ENCODE data around the gene GAPDHS.

Gene GAPDHS

DNA sequence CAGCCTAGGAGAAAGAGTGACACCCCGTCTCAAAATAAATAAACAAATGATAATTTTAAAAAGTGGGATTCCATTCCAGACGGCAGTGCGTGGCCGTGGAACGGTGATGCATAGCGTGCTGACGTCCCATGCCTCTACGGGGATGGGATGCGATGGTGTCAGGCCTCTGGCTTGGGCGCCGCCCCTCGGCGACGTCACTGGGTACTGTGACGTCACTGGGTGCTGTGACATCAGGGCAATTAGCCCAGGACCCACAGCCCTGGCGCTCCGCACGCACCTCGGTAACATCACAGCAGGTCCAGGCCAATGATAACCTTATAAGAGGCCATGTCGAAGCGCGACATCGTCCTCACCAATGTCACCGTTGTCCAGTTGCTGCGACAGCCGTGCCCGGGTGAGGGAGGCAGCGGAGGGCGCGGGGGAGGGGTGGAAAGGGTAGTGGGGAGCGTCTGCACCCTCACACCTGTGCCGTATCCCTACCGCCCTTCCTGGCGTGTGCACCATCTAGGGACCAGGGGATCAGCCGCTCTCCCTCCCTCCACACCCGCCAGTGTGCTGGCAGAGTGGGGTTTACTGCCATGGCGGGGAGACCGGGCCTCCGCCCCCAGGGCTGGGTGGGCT is at the start of gene GAPDHS:
Gene GAPDHS (plus strand): TSS at position 256 of the 621 bp plus-strand sequence. CDS start 72 bp downstream, at position 328.
- Histone ChIP-seq H3K27ac (ENCODE audit: low read length) (no peak within 1 kb of the TSS), H3K4me3 (ENCODE audit: low read length) (peak within 1 kb of the TSS; percentile 8; the same call in 1 of the 2 replicates), H3K27me3 (ENCODE audit: control insufficient read depth, insufficient read depth, low read length) (no peaks in the 10 kb centered on the region), H3K4me1 (ENCODE audit: control insufficient read depth, insufficient read depth, low read length) (peaks cover 4% of the 10 kb centered on the region), H3K9me3 (ENCODE audit: control insufficient read depth, insufficient read depth, low read length) (no peaks in the 10 kb centered on the region), H3K36me3 (ENCODE audit: control insufficient read depth, insufficient read depth, low read length) (no peaks in the 10 kb centered on the region)
- no peak for DNase-seq (ENCODE audit: low read depth, low spot score)
- WGBS (ENCODE audit: insufficient coverage, insufficient read length), result no CpG with 5 or more reads among the region's 39 CpGs

DNA sequence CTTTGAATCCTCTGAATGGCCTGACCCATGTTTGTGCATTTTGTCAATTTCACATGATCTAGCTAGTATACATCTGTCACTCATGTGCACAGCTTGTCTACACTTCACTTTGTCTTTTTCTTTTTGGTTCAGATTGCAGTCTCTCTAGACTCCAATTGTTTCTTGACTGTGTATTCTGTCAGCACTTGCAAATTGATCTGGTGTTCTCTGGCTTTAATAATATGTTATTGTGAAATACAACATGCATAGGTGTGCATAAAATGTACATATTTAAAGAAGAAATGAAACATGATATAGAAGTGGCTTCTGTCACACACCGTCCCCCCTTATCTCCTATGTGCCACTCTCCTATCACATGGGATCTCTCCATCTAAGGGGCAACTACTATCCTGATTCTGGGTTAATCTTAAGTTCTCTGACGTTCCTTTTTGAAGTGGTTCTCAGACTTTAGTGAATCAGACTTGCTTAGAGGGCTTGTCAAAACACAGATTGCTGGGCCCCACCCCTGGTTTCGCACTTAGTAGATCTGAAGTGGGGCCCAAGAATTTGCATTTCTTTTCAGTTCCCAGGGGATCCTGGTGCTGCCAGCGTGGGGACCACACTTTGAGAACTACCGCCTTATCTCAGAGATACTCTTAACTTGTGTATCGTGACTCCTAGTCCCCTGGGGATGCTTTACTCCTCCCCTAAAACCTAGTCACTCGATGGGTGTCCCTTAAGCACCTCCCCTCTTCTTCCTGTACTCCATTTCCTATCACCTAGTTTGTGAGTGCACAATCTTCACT is 48.8 kb upstream of the GAPDHS start:
- Histone ChIP-seq H3K27ac (ENCODE audit: low read length) (no peak overlapping the region), H3K4me1 (ENCODE audit: control insufficient read depth, insufficient read depth, low read length) (no peaks in the 10 kb centered on the region), H3K4me3 (ENCODE audit: low read length) (no peak overlapping the region), H3K27me3 (ENCODE audit: control insufficient read depth, insufficient read depth, low read length) (no peaks in the 10 kb centered on the region), H3K9me3 (ENCODE audit: control insufficient read depth, insufficient read depth, low read length) (no peaks in the 10 kb centered on the region), H3K36me3 (ENCODE audit: control insufficient read depth, insufficient read depth, low read length) (no peaks in the 10 kb centered on the region)
- DNase-seq (ENCODE audit: low read depth, low spot score), result no peak
- no CpG with 5 or more reads among the region's 7 CpGs for WGBS (ENCODE audit: insufficient coverage, insufficient read length)

DNA sequence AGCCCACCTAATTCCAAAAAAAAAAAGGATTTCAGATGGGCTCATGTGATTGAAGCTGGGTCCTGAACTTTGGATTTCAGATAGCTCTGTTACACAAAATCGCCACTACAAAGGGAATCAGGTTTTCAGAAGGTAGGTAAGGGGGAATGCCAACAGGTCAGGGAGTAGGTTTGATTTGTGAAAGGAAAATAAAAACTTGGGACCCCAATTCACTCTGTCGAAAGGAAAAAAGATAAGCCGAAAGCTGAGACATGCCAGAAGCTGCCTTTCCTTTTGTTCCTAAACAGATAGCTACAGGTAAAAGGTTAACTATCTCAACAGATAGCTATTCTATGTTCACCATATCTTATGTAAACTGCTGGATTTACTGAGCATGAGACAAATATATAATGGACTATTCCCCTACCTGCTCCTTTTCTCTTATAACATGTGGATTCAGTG is 47.0 kb upstream of the GAPDHS start:
- Histone ChIP-seq H3K4me3 (ENCODE audit: low read length) (no peak overlapping the region), H3K27ac (ENCODE audit: low read length) (no peak overlapping the region), H3K4me1 (ENCODE audit: control insufficient read depth, insufficient read depth, low read length) (no peaks in the 10 kb centered on the region), H3K36me3 (ENCODE audit: control insufficient read depth, insufficient read depth, low read length) (no peaks in the 10 kb centered on the region), H3K9me3 (ENCODE audit: control insufficient read depth, insufficient read depth, low read length) (no peaks in the 10 kb centered on the region), H3K27me3 (ENCODE audit: control insufficient read depth, insufficient read depth, low read length) (no peaks in the 10 kb centered on the region)
- DNase-seq (ENCODE audit: low read depth, low spot score), result no peak
- WGBS (ENCODE audit: insufficient coverage, insufficient read length), result no CpG with 5 or more reads among the region's 3 CpGs

GRCh38 chr19:35487656-35488182 is 45.5 kb upstream of the GAPDHS start:
- H3K4me1 ChIP-seq (ENCODE audit: control insufficient read depth, insufficient read depth, low read length), result no peaks in the 10 kb centered on the region
- no peak overlapping the region for H3K4me3 ChIP-seq (ENCODE audit: low read length)
- no CpG with 5 or more reads among the region's 10 CpGs for WGBS (ENCODE audit: insufficient coverage, insufficient read length)
- no peaks in the 10 kb centered on the region for H3K36me3 ChIP-seq (ENCODE audit: control insufficient read depth, insufficient read depth, low read length)
- no peak for DNase-seq (ENCODE audit: low read depth, low spot score)
- no peaks in the 10 kb centered on the region for H3K27me3 ChIP-seq (ENCODE audit: control insufficient read depth, insufficient read depth, low read length)
- H3K9me3 ChIP-seq (ENCODE audit: control insufficient read depth, insufficient read depth, low read length), result no peaks in the 10 kb centered on the region
- H3K27ac ChIP-seq (ENCODE audit: low read length), result no peak overlapping the region

GRCh38 chr19:35488677-35489076 is 44.6 kb upstream of the GAPDHS start:
- Histone ChIP-seq H3K9me3 (ENCODE audit: control insufficient read depth, insufficient read depth, low read length) (no peaks in the 10 kb centered on the region), H3K36me3 (ENCODE audit: control insufficient read depth, insufficient read depth, low read length) (no peaks in the 10 kb centered on the region), H3K4me3 (ENCODE audit: low read length) (no peak overlapping the region), H3K4me1 (ENCODE audit: control insufficient read depth, insufficient read depth, low read length) (no peaks in the 10 kb centered on the region), H3K27me3 (ENCODE audit: control insufficient read depth, insufficient read depth, low read length) (no peaks in the 10 kb centered on the region), H3K27ac (ENCODE audit: low read length) (no peak overlapping the region)
- WGBS (ENCODE audit: insufficient coverage, insufficient read length), result no CpG with 5 or more reads among the region's 16 CpGs
- DNase-seq (ENCODE audit: low read depth, low spot score), result no peak

DNA sequence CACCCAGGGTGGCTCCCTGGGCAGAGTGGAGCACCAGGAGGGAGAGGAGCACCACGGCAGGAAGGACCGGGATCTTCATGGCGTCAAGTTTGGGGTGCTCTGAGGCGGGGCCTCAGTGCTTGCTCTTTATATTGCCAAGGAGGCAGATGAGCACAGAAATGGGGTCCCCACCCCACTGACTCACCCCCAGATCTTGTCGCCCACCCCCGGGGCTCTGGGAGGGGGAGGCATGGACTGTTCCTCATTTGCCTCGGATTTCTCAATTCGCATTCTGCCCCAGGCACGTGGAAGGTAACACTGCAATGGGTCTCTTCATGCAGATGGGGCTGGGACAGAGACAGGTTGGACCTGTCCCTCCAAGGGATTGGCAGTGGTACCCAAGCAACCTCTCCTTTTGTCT is 42.9 kb upstream of the GAPDHS start, which contains the start of gene KRTDAP:
Gene KRTDAP (minus strand): TSS at position 101 of the 400 bp plus-strand sequence. CDS start 22 bp downstream, at position 79.
- no CpG with 5 or more reads among the region's 9 CpGs for WGBS (ENCODE audit: insufficient coverage, insufficient read length)
- Histone ChIP-seq H3K4me1 (ENCODE audit: control insufficient read depth, insufficient read depth, low read length) (0 out of 2 replicates have a peak, but pooled peaks cover 2% of the 10 kb centered on the region), H3K9me3 (ENCODE audit: control insufficient read depth, insufficient read depth, low read length) (no peaks in the 10 kb centered on the region), H3K4me3 (ENCODE audit: low read length) (no peak within 1 kb of the TSS), H3K27ac (ENCODE audit: low read length) (no peak within 1 kb of the TSS), H3K27me3 (ENCODE audit: control insufficient read depth, insufficient read depth, low read length) (no peaks in the 10 kb centered on the region), H3K36me3 (ENCODE audit: control insufficient read depth, insufficient read depth, low read length) (no peaks in the 10 kb centered on the region)
- no peak for DNase-seq (ENCODE audit: low read depth, low spot score)

DNA sequence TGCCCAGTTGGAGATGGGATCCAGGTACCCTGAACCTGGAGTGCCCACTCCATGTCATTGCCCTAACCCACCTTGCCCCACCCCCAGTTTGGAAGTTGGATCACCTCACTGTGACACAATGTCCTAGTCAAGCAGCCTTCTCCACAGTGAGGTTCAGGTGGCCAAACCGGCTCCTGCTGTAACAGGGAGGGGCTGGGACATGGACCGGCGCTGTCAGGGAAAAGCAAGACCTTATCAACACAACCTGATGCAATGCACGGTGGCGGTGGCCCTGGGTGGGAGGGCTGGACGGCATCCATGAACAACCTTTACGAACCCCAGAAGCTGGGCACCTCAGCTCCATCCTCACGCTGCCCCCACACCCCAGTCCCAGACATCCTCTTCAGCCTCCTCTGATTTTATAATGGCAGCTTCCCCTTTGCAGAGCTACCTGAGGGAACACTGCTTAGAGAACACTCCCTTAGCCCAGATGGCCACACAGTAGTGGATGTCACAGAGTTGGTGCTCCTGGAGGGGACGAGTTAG is 41.4 kb upstream of the GAPDHS start:
- Histone ChIP-seq H3K4me3 (ENCODE audit: low read length) (no peak overlapping the region), H3K27me3 (ENCODE audit: control insufficient read depth, insufficient read depth, low read length) (no peaks in the 10 kb centered on the region), H3K36me3 (ENCODE audit: control insufficient read depth, insufficient read depth, low read length) (no peaks in the 10 kb centered on the region), H3K27ac (ENCODE audit: low read length) (no peak overlapping the region), H3K9me3 (ENCODE audit: control insufficient read depth, insufficient read depth, low read length) (no peaks in the 10 kb centered on the region), H3K4me1 (ENCODE audit: control insufficient read depth, insufficient read depth, low read length) (peaks cover 2% of the 10 kb centered on the region; the same call in 1 of the 2 replicates)
- DNase-seq (ENCODE audit: low read depth, low spot score), result no peak
- no CpG with 5 or more reads among the region's 9 CpGs for WGBS (ENCODE audit: insufficient coverage, insufficient read length)

DNA sequence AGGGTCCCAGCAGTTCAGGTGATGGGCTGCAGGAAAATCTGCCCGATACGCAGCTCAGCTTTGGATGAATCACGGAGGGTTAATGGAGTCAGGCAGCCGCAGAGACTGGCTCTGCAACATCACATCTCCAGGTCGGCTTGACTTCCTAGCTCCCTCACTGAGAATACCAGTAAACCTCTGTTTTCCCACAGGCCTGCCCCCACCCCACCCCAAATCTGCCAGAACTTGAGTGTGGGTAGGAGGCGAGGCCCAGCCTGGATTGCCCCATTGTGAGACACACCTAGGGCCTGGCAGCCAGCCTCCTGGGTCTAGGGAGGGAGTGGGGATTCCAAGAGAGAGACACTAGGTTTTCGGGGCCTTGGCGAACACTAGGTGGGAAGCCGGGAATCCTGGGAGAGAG is 39.3 kb upstream of the GAPDHS start:
- H3K4me3 ChIP-seq (ENCODE audit: low read length), result no peak overlapping the region
- peaks cover 2% of the 10 kb centered on the region; the same call in 1 of the 2 replicates for H3K4me1 ChIP-seq (ENCODE audit: control insufficient read depth, insufficient read depth, low read length)
- H3K27ac ChIP-seq (ENCODE audit: low read length), result no peak overlapping the region
- WGBS (ENCODE audit: insufficient coverage, insufficient read length), result no CpG with 5 or more reads among the region's 9 CpGs
- H3K36me3 ChIP-seq (ENCODE audit: control insufficient read depth, insufficient read depth, low read length), result peaks cover 7% of the 10 kb centered on the region
- H3K9me3 ChIP-seq (ENCODE audit: control insufficient read depth, insufficient read depth, low read length), result no peaks in the 10 kb centered on the region
- no peaks in the 10 kb centered on the region for H3K27me3 ChIP-seq (ENCODE audit: control insufficient read depth, insufficient read depth, low read length)
- no peak for DNase-seq (ENCODE audit: low read depth, low spot score)

DNA sequence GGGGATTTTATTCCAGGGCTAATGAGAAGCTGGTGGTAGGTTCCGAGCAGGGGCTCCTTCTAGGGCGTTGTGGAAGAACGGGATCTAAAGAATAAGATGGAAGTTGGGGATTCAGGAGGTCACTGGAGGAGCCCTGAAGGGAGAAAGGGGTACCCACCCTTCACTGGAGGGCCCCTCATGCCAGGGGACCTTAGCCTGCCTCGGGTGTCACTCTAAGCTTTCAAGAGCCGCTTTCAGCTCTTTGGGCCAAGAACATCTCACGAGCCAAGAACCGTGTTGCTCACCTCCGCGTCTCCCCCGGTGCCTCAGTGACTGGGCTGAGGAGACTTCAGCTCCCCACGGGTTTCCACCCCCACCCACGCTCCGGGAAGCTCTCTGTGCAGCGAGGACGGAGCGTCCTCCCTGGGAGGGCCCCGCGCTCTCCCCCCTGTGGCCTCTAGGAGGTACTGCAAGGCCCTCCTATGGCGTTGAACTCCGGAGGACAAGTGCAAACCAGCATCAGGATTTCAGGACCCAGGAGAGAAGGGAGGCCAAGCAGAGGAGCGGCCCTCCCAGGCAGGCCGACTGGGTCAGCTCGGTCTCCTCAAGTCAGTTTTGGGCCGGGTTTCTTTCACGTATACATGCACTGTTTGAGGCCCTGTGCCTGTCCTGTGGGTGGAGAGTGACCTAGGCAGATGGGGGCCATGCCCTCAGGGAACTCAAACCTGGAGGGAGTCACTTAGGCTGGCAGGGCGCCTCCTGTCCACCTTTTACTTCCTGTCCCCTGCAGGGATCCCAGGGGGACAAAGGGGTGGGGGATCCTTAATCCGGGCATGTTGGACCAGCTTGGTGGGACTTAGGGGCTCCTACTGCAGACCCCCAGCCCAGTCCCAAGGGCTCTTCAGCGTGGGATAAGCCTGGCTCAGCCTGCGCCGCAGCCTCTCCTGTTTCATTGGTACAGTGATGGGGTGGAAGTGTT is 37.9 kb upstream of the GAPDHS start:
- no CpG with 5 or more reads among the region's 30 CpGs for WGBS (ENCODE audit: insufficient coverage, insufficient read length)
- Histone ChIP-seq H3K9me3 (ENCODE audit: control insufficient read depth, insufficient read depth, low read length) (no peaks in the 10 kb centered on the region), H3K27ac (ENCODE audit: low read length) (no peak overlapping the region), H3K27me3 (ENCODE audit: control insufficient read depth, insufficient read depth, low read length) (no peaks in the 10 kb centered on the region), H3K4me3 (ENCODE audit: low read length) (no peak overlapping the region), H3K4me1 (ENCODE audit: control insufficient read depth, insufficient read depth, low read length) (peaks cover 2% of the 10 kb centered on the region; the same call in 1 of the 2 replicates), H3K36me3 (ENCODE audit: control insufficient read depth, insufficient read depth, low read length) (peaks cover 18% of the 10 kb centered on the region)
- DNase-seq (ENCODE audit: low read depth, low spot score), result no peak
